Stimulated activated CD8-positive, alpha-beta memory T cell treated with anti-CD3 and anti-CD28 coated beads, Interleukin-12 subunit alpha, Interleukin-12 subunit beta, amount 100 ng/mL, for 4 hours (primary cell): Measurements from ENCODE around the gene NPAS2.

Experiments
- DNase-seq: peaks from one replicate; pipeline ENCODE4 v3.0.0-alpha.2; 2020; ENCODE audit warnings: low read depth

Gene NPAS2

DNA sequence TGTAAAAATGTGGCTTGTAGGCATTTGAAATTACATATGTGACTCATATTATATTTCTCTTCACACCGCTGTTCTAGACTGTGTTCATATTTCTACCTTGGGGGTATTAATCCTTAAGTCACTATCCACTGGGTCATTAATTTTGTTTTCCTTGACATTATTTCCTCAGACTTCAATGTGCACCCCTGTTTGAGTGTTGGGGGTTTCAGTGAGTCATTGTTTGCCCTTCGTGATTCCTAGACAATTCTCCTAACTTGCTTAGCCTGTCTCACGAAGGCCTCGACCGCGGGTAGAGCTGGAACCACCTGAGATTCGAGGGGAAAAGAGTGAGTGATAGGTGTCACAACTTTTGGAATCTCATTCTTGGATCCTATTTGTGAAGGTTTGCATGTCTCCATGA lies 35.1 kb downstream of the NPAS2 start:
- DNase-seq: no peak

DNA sequence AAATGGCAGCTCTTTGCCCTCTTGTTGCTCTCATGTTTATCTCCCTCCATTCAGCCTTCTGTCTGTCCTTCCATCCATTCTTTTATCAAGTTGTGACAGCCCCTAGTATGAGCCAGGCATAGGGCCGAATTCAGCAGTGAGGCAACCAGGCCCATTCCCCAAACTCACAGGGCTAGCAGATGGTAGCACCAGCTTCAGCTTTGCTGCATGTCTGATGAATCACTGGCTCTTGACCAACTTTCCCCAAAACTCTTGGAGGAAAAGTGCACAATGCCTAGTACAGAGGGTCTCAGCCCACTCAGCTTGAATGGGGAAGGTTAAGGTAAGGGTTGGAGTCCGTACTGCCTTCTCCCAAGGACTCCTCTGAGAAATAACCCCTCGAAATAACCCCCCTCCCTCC lies 35.7 kb downstream of the NPAS2 start:
- no peak for DNase-seq

DNA sequence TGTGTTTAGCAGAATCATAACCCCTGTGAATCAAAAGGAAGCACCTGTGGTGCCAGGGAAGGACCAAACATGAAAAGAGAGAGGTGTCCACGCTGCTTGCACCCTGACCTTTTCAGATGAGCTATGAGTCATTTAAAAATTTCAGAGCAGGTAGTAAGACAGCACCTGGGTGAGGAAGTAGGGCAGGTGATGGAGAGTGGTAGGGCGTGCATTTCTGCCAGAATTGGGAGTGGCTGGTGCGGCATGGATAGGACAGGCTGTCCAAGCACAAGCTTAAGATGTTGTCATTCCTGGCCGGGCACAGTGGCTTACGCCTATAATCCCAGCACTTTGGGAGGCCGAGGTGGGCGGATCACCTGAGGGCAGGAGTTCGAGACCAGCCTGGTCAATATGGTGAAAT lies 36.8 kb downstream of the NPAS2 start:
- no peak for DNase-seq

- DNase-seq: no peak
Measured at GRCh38 chr2:100857341-100857740, 37.4 kb downstream of the NPAS2 start.

DNA sequence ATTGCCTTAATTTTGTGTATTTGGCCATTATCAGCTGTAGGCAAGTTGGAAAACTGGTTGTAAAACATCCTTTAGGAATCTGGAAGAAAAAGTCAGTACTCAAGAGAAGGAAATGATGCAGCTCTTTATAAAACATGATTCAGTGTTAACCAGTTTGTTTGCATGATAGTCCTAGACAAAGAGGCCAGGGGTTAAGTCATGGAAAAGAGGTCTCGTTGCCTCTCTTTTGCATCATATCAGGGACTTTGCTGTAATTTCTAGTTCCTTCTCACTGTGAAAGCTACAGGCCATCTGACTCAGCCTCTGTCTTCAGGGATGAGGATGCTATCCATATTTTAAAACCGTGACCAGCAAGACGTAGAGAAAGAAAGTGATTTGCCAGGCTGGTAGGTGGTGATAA lies 38.0 kb downstream of the NPAS2 start:
- DNase-seq: no peak

DNA sequence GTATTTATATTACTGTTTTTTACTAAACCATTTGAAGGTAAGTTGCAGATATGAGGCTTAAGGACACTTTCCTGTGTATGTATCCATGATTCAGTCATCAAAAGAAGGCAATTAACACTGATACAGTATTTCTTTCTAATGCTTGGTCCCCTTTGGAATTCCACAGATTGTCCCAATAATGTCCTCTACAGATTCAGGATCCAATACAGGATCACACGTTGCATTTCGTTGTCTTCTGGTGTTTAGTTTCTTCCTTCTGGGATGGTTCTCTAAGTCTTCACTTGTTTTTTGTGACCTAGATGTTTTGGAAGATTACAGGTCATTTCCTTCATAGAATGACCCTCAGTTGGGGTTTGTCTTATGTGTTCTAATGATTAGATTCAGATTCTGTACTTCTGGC lies 40.0 kb downstream of the NPAS2 start:
- DNase-seq: no peak

GRCh38 chr2:100861340-100861739 lies 41.4 kb downstream of the NPAS2 start:
- DNase-seq: no peak

GRCh38 chr2:100862081-100862480 lies 42.1 kb downstream of the NPAS2 start:
- DNase-seq: no peak

DNA sequence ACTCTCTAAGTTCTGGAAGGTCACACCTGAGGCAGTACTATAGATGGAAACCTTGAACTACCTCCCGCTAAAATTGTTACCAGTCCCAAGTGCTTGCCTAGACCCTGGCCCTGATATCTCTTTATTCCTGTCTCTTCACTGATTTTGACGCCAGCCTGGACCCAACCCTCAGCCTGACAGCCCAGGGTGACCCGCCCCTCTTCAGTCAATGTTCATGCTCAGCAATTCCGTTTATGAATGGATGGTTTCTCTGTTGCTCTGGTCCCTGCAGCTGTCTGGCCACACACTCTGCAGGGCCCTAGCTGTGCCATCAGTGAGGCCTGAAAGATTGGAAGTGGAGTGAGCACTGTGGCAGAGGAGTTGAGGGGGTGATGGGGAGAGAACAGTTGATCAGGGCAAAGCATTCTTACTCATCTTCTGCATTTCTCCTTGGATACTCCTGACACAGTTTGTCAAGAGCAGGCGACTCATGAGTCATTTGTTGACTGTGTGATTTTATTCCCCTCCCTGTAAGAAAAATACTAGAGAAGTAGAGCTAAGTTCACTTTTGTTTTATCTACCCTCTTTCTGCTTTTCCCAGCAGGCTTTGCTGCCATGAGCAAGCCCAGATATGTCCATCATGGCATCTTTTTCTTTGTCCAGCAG lies 46.0 kb downstream of the NPAS2 start:
- no peak for DNase-seq

GRCh38 chr2:100868083-100868482 lies 48.1 kb downstream of the NPAS2 start:
- no peak for DNase-seq

DNA sequence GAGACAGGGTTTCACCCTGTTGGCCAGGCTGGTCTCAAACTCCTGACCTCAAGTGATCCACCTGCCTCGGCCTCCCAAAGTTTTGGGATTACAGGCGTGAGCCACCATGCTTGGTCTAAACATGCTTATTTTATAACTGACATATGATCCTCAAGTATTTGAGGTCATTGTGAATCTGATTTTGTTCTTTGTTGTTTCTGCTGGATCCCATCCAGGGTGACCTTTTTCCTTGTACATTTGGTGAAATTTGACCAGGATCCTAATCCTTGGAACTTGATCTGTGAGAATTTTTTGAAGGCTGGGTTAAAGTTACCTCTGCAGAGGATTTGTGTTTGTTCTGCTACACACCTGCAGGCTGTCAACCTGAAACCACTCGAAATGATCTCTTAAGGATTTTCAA lies 49.2 kb downstream of the NPAS2 start:
- DNase-seq: no peak

DNA sequence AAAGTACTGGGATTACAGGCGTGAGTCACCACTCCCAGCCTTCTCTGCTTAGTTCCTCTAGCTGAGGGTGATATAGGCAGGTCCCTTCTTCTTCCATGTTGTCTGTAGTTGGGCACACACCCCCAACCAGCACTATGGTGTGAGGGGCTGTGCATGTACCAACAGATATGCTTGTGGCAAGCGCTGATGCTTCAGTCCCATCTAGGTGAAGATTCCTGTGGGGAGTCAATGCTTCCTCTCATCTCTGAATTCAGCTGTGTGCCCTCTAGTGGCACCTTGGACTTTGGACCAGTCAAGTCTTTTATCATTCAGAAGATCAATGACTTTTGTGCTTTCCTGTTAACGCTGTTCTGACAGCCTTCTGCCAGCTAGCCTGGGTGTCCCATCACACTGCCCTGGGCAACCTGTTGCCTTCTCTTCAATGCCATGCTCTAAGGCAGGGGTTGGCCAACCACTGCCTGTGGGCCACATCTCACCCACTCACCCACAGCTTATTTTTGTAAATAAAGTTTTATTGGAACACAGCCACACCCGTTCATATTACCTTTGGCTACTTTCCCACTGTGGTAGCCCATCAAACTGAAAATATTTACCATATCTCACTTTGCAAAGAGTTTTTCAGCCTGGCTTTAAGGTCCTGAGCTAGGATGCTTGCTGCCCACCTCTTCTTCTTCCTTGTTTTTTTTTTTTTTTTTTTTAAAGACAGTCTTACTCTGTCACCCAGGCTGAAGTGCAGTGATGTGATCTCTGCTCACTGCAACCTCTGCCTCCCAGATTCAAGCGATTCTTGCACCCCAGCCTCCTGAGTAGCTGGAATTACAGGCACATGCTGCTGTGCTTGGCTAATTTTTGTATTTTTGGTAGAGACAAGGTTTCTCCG lies 51.0 kb downstream of the NPAS2 start:
- no peak for DNase-seq

GRCh38 chr2:100875516-100876230 lies 55.7 kb downstream of the NPAS2 start:
- DNase-seq: no peak

GRCh38 chr2:100876231-100876860 lies 56.4 kb downstream of the NPAS2 start:
- DNase-seq: no peak

DNA sequence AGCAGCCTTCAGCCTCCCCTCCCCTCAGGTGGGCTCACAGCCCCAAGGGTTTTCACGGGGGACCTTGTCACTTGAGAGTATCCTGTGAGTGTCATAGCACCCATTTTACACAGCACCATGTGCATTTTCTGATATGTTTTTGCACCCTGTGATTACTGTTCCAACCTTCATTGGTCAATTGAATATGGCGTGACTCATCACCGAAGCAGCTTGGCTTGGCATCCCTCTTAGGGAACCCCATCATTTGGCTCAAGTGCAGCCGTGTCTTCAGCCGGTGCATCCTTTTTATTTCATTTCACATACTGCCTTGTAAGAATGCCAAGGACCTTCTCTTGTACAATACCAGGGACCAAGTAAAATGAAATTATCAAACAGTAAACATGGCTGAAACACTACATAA lies 57.6 kb downstream of the NPAS2 start:
- no peak for DNase-seq

DNA sequence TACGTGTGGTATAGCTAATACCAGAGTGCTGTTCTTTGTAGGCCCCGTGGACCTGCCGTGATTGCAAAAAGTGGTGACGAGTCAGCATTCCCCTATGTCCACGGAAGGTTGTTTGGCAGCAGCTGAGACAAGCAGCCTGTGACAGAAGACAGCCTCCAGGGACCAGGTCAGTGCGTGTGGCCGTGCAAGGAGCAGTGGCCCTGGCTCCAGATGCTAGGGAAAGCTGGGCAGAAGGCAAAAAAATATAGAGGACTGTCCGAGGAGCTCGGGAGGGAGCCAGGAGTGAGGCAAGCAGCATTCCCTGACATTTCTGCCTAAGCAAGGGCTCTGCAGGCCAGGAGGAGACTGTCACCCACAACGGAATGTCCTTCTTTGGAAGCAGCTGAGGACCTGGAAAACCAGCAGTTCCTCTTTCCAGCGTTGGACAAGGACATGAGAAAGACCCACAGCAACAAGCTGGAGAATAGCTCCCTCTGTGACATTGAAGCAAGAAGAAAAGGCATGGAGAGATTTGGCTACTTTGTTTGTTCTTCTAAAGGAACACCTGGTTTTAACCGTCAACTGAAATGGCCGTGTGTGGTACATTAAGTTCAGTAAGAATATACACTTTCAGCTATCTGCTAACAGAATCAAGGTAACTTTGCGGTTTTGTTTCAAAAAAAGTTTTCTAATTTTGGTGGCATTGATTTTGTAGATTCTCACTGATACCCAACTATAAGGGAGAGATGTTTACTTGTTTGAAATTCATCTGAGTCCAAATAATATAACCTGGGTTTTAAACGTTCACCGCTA lies 58.3 kb downstream of the NPAS2 start:
- DNase-seq: no peak

GRCh38 chr2:100879296-100879695 lies 59.4 kb downstream of the NPAS2 start:
- no peak for DNase-seq

GRCh38 chr2:100880036-100880435 lies 60.1 kb downstream of the NPAS2 start:
- DNase-seq: no peak

- DNase-seq: no peak
Measured at GRCh38 chr2:100880730-100881129, 60.8 kb downstream of the NPAS2 start.

DNA sequence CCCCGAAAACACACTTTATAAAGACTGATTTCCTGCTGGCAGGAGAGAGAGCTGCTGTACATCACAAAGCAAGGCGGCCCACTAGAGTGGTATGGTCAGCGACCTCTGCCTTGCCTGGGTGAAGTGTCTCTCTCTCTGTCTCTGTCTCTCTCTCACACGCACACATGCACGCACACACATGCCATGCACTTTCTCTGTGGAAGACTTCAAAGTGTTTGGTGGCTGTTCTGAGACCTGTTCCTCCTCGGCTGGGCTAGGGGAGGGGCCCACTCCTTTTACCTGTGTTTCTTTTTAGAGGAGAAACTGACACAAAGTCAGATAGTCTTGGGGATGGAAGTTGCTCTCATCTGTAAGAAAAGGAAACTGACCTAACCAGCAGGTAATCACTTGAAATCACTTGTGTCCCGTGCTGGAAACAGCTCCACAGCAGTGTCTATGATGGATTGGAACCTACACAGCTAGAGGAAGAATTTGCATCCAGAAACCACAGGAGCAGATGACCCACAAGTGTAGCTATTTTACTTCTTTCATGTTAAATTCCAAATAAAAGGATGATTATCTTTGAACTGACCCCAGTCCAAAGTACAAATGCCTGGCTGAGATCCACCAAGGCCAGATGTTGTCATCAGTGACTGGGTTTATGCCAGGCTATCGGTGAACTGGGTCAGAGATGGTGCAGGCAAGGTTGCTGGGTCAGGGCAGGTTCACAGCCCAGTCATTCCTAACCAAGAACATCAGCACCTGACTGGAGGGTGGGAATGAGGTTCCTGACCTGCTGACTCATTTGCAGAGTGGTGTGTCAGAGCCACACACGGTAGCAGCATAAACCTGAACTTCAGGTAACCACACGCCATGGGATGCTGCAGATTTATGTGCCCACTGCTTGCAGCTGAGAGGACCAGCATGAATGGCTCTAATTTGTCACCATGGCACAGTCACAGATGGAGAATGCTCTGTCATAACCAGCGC lies 63.0 kb downstream of the NPAS2 start:
- no peak for DNase-seq
